ENCODE data around the gene ANKS1B.

The ANKS1B gene

DNA sequence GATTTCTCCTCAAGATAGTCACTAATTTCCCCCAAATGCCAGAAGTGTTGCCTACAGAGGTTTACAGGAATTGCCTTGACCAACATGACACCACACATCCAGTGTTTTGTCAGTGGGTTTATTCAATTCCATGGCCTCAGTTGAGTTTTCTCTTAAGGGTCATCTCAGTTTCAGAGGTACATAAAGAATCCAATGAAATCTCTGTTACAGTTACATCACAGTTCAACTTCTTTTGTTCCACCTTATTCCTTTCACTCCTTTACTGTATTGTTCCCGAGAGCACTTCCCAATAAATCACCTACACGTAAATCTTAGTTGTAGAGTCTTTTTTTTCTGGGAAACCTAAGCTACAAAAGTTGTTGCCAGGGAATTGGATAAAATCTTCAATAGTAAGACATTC lies 410.8 kb downstream of the ANKS1B start:
- H3K4me3 ChIP-seq (ENCODE audit: low read depth, low read length), result no peak overlapping the region

GRCh38 chr12:99567072-99567471 lies 417.7 kb downstream of the ANKS1B start:
- no peak for DNase-seq
- Histone ChIP-seq H3K4me3 (ENCODE audit: low read depth, low read length) (no peak overlapping the region), H3K27me3 (ENCODE audit: insufficient read depth, low read depth, severe bottlenecking) (no peaks in the 10 kb centered on the region), H3K9me3 (ENCODE audit: severe bottlenecking) (peaks cover 7% of the 10 kb centered on the region), H3K27ac (no peak overlapping the region), H3K36me3 (no peaks in the 10 kb centered on the region)
- no peak for TF ChIP-seq CTCF (IDR thresholded peaks at IDR 0.05; ENCODE audit: low read depth, low read length)

More for the DNA sequence above, 410.8 kb downstream of the ANKS1B start:
- no peak for DNase-seq
- H3K27ac ChIP-seq, result no peak overlapping the region
- no peaks in the 10 kb centered on the region for H3K9me3 ChIP-seq (ENCODE audit: severe bottlenecking)
- TF ChIP-seq CTCF (IDR thresholded peaks at IDR 0.05; ENCODE audit: low read depth, low read length), result no peak
- H3K36me3 ChIP-seq, result no peaks in the 10 kb centered on the region
- H3K27me3 ChIP-seq (ENCODE audit: insufficient read depth, low read depth, severe bottlenecking), result no peaks in the 10 kb centered on the region

DNA sequence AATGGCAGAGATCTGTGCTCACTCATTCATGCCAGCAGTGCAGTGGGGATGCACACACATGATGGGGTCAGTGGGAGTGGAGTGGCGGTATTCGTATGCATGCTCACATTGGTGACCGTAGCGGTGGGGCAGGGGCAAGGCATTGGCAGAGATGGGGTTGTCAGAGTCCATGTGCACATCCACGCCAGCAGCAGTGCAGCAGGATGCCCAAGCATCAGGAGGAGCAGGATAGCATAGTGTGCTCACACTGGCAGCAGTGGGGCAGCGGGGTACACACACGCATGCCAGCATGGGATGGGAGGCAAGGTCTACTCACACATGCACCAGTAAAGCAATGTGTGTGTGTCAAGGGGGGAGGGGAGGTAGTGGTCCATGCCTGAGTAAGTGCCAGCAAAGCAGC lies 426.6 kb downstream of the ANKS1B start:
- no peak overlapping the region for H3K4me3 ChIP-seq (ENCODE audit: low read depth, low read length)
- peaks cover 11% of the 10 kb centered on the region for H3K9me3 ChIP-seq (ENCODE audit: severe bottlenecking)
- no peaks in the 10 kb centered on the region for H3K27me3 ChIP-seq (ENCODE audit: insufficient read depth, low read depth, severe bottlenecking)
- TF ChIP-seq CTCF (IDR thresholded peaks at IDR 0.05; ENCODE audit: low read depth, low read length), result no peak
- no peak overlapping the region for H3K27ac ChIP-seq
- no peaks in the 10 kb centered on the region for H3K36me3 ChIP-seq
- DNase-seq, result no peak

DNA sequence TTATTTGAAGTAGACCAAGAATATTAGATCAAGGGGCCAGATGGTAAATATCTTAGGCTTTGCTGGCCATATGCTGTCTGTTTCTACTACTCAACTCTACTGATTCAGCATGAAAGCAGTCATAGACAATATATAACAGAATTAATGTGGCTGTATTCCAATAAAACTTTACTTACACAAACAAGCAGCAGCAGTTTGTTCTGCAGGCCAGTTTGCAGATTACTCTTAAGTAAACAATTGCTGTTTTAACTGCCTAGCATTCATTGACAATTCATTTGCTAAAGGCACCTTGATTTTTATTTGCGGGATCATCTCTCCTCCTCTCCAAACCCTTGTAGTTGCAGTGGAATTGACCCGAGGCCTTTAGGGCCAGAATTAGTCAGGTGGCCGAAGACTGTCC lies 431.3 kb downstream of the ANKS1B start:
- Histone ChIP-seq H3K9me3 (ENCODE audit: severe bottlenecking) (peaks cover 7% of the 10 kb centered on the region), H3K27ac (peak overlapping the region; percentile 81), H3K36me3 (no peaks in the 10 kb centered on the region), H3K27me3 (ENCODE audit: insufficient read depth, low read depth, severe bottlenecking) (no peaks in the 10 kb centered on the region), H3K4me3 (ENCODE audit: low read depth, low read length) (no peak overlapping the region)
- DNase-seq, result peak; percentile 18
- TF ChIP-seq CTCF (IDR thresholded peaks at IDR 0.05; ENCODE audit: low read depth, low read length), result no peak

DNA sequence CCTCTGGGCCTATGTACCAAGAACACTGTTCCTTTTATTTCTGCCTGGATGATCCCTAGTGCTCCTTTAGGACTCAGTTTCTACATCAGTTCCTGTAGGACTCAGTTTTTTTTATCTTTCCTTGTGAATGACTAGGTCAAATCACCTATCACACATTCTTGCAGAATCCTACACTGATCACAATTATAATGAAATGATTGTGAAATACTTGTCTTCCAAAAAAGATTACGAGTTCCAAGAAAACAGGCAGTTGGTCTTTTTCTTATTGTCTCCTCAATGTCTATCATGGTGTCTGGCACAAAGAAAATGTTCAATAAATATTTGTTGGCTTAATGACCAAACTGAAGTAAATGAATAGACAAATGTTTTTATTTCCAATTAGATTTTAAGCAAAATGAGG lies 432.7 kb downstream of the ANKS1B start:
- no peak for DNase-seq
- Histone ChIP-seq H3K27me3 (ENCODE audit: insufficient read depth, low read depth, severe bottlenecking) (no peaks in the 10 kb centered on the region), H3K36me3 (no peaks in the 10 kb centered on the region), H3K4me3 (ENCODE audit: low read depth, low read length) (no peak overlapping the region), H3K27ac (no peak overlapping the region), H3K9me3 (ENCODE audit: severe bottlenecking) (peaks cover 7% of the 10 kb centered on the region)
- TF ChIP-seq CTCF (IDR thresholded peaks at IDR 0.05; ENCODE audit: low read depth, low read length), result no peak

DNA sequence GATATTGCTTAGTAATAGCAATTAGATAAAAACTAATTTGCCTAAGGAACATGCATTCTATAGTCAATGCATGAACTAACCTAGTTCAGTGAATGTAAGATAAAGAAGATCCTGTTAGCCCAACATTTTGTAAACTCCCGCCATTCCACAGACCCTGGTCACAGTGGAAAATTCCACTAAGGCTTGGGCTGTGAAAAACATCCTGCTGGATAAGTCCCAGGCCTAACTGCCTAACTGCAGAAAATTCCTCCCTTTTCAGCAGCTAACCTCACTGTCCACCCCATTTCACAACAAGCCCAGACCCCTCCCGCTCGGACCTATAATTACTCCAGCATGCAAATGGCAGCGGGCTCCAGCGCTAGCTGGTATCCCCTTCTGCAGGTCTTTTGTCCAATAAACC lies 435.1 kb downstream of the ANKS1B start:
- H3K27me3 ChIP-seq (ENCODE audit: insufficient read depth, low read depth, severe bottlenecking), result no peaks in the 10 kb centered on the region
- DNase-seq, result no peak
- no peak overlapping the region for H3K4me3 ChIP-seq (ENCODE audit: low read depth, low read length)
- no peaks in the 10 kb centered on the region for H3K36me3 ChIP-seq
- TF ChIP-seq CTCF (IDR thresholded peaks at IDR 0.05; ENCODE audit: low read depth, low read length), result no peak
- no peak overlapping the region for H3K27ac ChIP-seq
- H3K9me3 ChIP-seq (ENCODE audit: severe bottlenecking), result no peaks in the 10 kb centered on the region
